Measurements from ENCODE around the gene PCDHA13.
"Not testable (repeated sequence)": the region's sequence is repeated elsewhere in the genome, so short reads cannot be mapped to it uniquely, and the experiment has no call there.

DNA sequence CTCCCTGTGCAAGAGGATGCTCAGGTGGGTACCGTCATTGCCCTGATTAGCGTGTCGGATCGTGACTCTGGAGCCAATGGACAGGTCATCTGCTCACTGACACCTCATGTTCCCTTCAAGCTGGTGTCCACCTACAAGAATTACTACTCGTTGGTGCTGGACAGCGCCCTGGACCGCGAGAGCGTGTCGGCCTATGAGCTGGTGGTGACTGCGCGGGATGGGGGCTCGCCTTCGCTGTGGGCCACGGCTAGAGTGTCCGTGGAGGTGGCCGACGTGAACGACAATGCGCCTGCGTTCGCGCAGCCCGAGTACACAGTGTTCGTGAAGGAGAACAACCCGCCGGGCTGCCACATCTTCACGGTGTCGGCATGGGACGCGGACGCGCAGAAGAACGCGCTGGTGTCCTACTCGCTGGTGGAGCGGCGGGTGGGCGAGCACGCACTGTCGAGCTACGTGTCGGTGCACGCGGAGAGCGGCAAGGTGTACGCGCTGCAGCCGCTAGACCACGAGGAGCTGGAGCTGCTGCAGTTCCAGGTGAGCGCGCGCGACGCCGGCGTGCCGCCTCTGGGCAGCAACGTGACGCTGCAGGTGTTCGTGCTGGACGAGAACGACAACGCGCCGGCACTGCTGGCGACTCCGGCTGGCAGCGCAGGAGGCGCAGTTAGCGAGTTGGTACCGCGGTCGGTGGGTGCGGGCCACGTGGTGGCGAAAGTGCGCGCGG lies 5.2 kb upstream of the PCDHA13 start:
- not testable (repeated sequence) for TF ChIP-seq BHLHE40 (IDR thresholded peaks at IDR 0.05; ENCODE audit: borderline replicate concordance); FOXK2 (IDR thresholded peaks at IDR 0.05); ARNT (IDR thresholded peaks at IDR 0.05); TARDBP (IDR thresholded peaks at IDR 0.05); SUZ12 (IDR thresholded peaks at IDR 0.05); NFRKB (IDR thresholded peaks at IDR 0.05); SP1 (IDR thresholded peaks at IDR 0.05); ZNF384 (IDR thresholded peaks at IDR 0.05); FOXM1 (IDR thresholded peaks at IDR 0.05; ENCODE audit: borderline replicate concordance); LEF1 (IDR thresholded peaks at IDR 0.05; ENCODE audit: borderline replicate concordance)

Measured in HEK293T (cell line).